ENCODE measurements around the gene EI24.

DNA sequence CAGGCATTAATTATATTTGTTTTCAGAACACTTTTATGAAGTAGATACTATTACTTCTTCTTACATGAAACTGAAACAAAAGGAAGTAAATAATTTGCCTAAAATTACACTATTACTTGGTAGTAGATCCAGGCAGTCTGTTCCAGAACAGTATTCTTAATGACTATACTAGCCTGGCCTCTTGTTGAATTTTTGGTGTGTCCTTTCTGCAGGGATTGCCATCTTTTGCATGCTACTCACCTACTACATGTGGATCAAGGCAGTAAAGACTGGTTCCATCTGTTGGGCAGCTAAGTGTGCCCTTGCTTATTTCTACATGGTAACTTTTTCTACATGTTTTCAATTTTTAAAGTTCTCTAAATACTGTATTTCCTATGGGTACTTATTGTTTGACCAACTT, 36.1 kb downstream of the EI24 start:
- TF ChIP-seq, protein P1, sequence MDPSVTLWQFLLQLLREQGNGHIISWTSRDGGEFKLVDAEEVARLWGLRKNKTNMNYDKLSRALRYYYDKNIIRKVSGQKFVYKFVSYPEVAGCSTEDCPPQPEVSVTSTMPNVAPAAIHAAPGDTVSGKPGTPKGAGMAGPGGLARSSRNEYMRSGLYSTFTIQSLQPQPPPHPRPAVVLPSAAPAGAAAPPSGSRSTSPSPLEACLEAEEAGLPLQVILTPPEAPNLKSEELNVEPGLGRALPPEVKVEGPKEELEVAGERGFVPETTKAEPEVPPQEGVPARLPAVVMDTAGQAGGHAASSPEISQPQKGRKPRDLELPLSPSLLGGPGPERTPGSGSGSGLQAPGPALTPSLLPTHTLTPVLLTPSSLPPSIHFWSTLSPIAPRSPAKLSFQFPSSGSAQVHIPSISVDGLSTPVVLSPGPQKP (IDR thresholded peaks at IDR 0.05; ENCODE audit: low read depth, low read length), result no peak
- TF ChIP-seq CTCF (IDR thresholded peaks at IDR 0.05) (no peak), BHLHE40 (IDR thresholded peaks at IDR 0.05; ENCODE audit: low read depth, low read length) (no peak), RFX5 (IDR thresholded peaks at IDR 0.05) (no peak), CHD2 (IDR thresholded peaks at IDR 0.05; ENCODE audit: low read length, partially characterized antibody) (no peak)
